Measurements from ENCODE around the gene CD151. TPM values are rescaled to one million over a fixed set of nuclear protein-coding genes. Genes with fewer than 3 reads are reported as not detected.
A peak's percentile ranks its signal among the peaks of the same experiment; 100 is the strongest.

CD151 gene
- total RNA-seq, 1 donor from 2014 or later: 154 TPM

GRCh38 chr11:830295-831117, 2.2 kb upstream of the CD151 start:
- Mint-ChIP-seq H3K4me3 (ENCODE audit: low read depth) (peak overlapping the region; percentile 47), H3K27ac (no peak overlapping the region), H3K4me1 (ENCODE audit: low read depth) (peaks cover 12% of the 10 kb centered on the region), H3K36me3 (ENCODE audit: insufficient read depth) (no peaks in the 10 kb centered on the region), H3K9me3 (ENCODE audit: low read depth) (no peaks in the 10 kb centered on the region), H3K27me3 (peaks cover 35% of the 10 kb centered on the region)
- peak; percentile 66 for DNase-seq (ENCODE audit: low spot score, unreplicated experiment)
- no peak for TF ChIP-seq CTCF (IDR thresholded peaks at IDR 0.05; ENCODE audit: unreplicated experiment)

GRCh38 chr11:831118-831864, 1.5 kb upstream of the CD151 start:
- no peak overlapping the region for H3K27ac Mint-ChIP-seq
- no peaks in the 10 kb centered on the region for H3K9me3 Mint-ChIP-seq (ENCODE audit: low read depth)
- peak overlapping the region; percentile 56 for H3K4me3 Mint-ChIP-seq (ENCODE audit: low read depth)
- TF ChIP-seq CTCF (IDR thresholded peaks at IDR 0.05; ENCODE audit: unreplicated experiment): no peak
- DNase-seq (ENCODE audit: low spot score, unreplicated experiment): no peak
- peaks cover 12% of the 10 kb centered on the region for H3K4me1 Mint-ChIP-seq (ENCODE audit: low read depth)
- peaks cover 35% of the 10 kb centered on the region for H3K27me3 Mint-ChIP-seq
- no peaks in the 10 kb centered on the region for H3K36me3 Mint-ChIP-seq (ENCODE audit: insufficient read depth)

- Mint-ChIP-seq H3K36me3 (ENCODE audit: insufficient read depth) (no peaks in the 10 kb centered on the region), H3K9me3 (ENCODE audit: low read depth) (no peaks in the 10 kb centered on the region), H3K4me1 (ENCODE audit: low read depth) (peaks cover 11% of the 10 kb centered on the region), H3K27ac (no peak overlapping the region), H3K4me3 (ENCODE audit: low read depth) (peak overlapping the region; percentile 69), H3K27me3 (peaks cover 35% of the 10 kb centered on the region)
- no peak for DNase-seq (ENCODE audit: low spot score, unreplicated experiment)
- no peak for TF ChIP-seq CTCF (IDR thresholded peaks at IDR 0.05; ENCODE audit: unreplicated experiment)
These were observed 707 bp upstream of the CD151 start for GRCh38 chr11:831961-832528.

GRCh38 chr11:833114-833791, 501 bp downstream of the CD151 start:
- H3K4me1 Mint-ChIP-seq (ENCODE audit: low read depth): peaks cover 6% of the 10 kb centered on the region
- DNase-seq (ENCODE audit: low spot score, unreplicated experiment): peak; percentile 44
- peak overlapping the region; percentile 68 for H3K4me3 Mint-ChIP-seq (ENCODE audit: low read depth)
- no peaks in the 10 kb centered on the region for H3K9me3 Mint-ChIP-seq (ENCODE audit: low read depth)
- H3K36me3 Mint-ChIP-seq (ENCODE audit: insufficient read depth): no peaks in the 10 kb centered on the region
- TF ChIP-seq CTCF (IDR thresholded peaks at IDR 0.05; ENCODE audit: unreplicated experiment): no peak
- peaks cover 28% of the 10 kb centered on the region for H3K27me3 Mint-ChIP-seq
- H3K27ac Mint-ChIP-seq: no peak overlapping the region

GRCh38 chr11:833849-834311, 1.1 kb downstream of the CD151 start:
- no peak for DNase-seq (ENCODE audit: low spot score, unreplicated experiment)
- peaks cover 6% of the 10 kb centered on the region for H3K4me1 Mint-ChIP-seq (ENCODE audit: low read depth)
- no peak for TF ChIP-seq CTCF (IDR thresholded peaks at IDR 0.05; ENCODE audit: unreplicated experiment)
- H3K9me3 Mint-ChIP-seq (ENCODE audit: low read depth): no peaks in the 10 kb centered on the region
- H3K4me3 Mint-ChIP-seq (ENCODE audit: low read depth): peak overlapping the region; percentile 68
- H3K27me3 Mint-ChIP-seq: peaks cover 21% of the 10 kb centered on the region
- no peaks in the 10 kb centered on the region for H3K36me3 Mint-ChIP-seq (ENCODE audit: insufficient read depth)
- peak overlapping the region; percentile 59 for H3K27ac Mint-ChIP-seq

All from progenitor cell of endocrine pancreas (in vitro differentiated cells).